Upper lobe of left lung (tissue), 4 donors: Measurements from ENCODE around the gene COL3A1.

ENCODE experiments used
- POLR2A ChIP-seq, 4 donors: fragments of 450-650 bp; IDR thresholded peaks; one replicate each; pipeline ENCODE4 v1.5.1; 2016 to 2017; ENCODE audit warnings: antibody characterized with exemption in 4 of 4, mild to moderate bottlenecking in 2 of 4
- POLR2AphosphoS5 ChIP-seq, 2 donors: sonication (generic); formaldehyde crosslinking; IDR thresholded peaks; one replicate each; pipeline ENCODE4 v1.5.1; 2017; ENCODE audit warnings: antibody characterized with exemption in 2 of 2
- TF ChIP-seq, protein P1 (sequence below), 6 experiments: fragments of 450-650 bp in 4 of 6; fragments of 200-600 bp in 2 of 6; sonication (generic) in 2 of 6; IDR thresholded peaks; one replicate each; pipeline ENCODE4 v1.5.1; 2016 to 2019; ENCODE audit warnings: antibody characterized with exemption in 6 of 6

DNA sequence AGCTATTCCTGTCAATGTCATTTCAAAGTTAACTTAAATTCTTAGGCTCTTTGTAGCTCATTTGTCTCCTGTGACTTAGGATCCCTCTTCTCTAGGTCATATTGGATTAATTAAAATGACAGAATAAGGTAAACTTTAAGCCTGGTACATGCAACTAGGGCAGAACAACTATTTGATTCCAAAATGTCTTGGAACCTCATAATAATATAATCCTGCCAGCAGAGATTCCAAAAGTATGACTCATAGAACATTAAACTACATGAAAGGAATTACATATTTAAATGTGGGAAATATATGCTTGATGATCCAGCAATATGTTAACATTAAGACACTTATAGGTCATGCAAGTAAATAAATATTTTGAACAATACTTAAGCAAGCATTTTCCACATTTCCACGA, 63.3 kb downstream of the COL3A1 start:
- TF ChIP-seq, protein P1, sequence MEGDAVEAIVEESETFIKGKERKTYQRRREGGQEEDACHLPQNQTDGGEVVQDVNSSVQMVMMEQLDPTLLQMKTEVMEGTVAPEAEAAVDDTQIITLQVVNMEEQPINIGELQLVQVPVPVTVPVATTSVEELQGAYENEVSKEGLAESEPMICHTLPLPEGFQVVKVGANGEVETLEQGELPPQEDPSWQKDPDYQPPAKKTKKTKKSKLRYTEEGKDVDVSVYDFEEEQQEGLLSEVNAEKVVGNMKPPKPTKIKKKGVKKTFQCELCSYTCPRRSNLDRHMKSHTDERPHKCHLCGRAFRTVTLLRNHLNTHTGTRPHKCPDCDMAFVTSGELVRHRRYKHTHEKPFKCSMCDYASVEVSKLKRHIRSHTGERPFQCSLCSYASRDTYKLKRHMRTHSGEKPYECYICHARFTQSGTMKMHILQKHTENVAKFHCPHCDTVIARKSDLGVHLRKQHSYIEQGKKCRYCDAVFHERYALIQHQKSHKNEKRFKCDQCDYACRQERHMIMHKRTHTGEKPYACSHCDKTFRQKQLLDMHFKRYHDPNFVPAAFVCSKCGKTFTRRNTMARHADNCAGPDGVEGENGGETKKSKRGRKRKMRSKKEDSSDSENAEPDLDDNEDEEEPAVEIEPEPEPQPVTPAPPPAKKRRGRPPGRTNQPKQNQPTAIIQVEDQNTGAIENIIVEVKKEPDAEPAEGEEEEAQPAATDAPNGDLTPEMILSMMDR (IDR thresholded peaks at IDR 0.05) = no peak
- no peak for TF ChIP-seq POLR2AphosphoS5 (IDR thresholded peaks at IDR 0.05)
- TF ChIP-seq POLR2A (IDR thresholded peaks at IDR 0.05) = no peak
